Cardiac muscle cell (in vitro differentiated cells and primary cell): Measurements from ENCODE around the gene ATP13A5. TPM values are rescaled to one million over a fixed set of nuclear protein-coding genes. Genes with fewer than 3 reads are reported as not detected.
A peak's percentile ranks its signal among the peaks of the same experiment; 100 is the strongest.

Experiments used
- DNase-seq, 2 donors: peaks; one replicate each; pipeline versions ENCODE4 v3.0.0 to v3.0.0-alpha.2; 2010 to 2017; ENCODE audit warnings: low read depth in 1 of 2, low spot score in 1 of 2
- H3K27ac ChIP-seq: fragments of 200-600 bp; sonication (generic); 2 replicates; pipeline ENCODE4 v1.5.1; 2016
- H3K27me3 ChIP-seq: fragments of 200-600 bp; sonication (generic); 2 replicates; pipeline ENCODE4 v1.6.0; 2016; ENCODE audit warnings: control low read depth
- H3K36me3 ChIP-seq: fragments of 200-600 bp; sonication (generic); 2 replicates; pipeline ENCODE4 v1.5.1; 2016; ENCODE audit warnings: control low read depth
- H3K4me1 ChIP-seq: fragments of 200-600 bp; sonication (generic); 2 replicates; pipeline ENCODE4 v1.8.1; 2017; ENCODE audit warnings: low read depth, mild to moderate bottlenecking, mixed run types
- H3K4me3 ChIP-seq: fragments of 200-600 bp; sonication (generic); 2 replicates; pipeline ENCODE4 v1.5.1; 2016; ENCODE audit warnings: mild to moderate bottlenecking
- H3K9me3 ChIP-seq: fragments of 200-600 bp; sonication (generic); 2 replicates; pipeline ENCODE4 v1.5.1; 2017; ENCODE audit warnings: low read depth, mild to moderate bottlenecking, control low read depth
- polyA plus RNA-seq: library from polyadenylated mRNA; unstranded; fragments of >200 nt; fragmentation: Nextera tagmentation; extraction: Ambion mirVana; gene quantifications from 2 replicates; pipeline ENCODE4 v1.2.1, GENCODE V29; 2016
- total RNA-seq: library from RNA; depleted of rRNA; stranded (reverse); fragments of >200 nt; gene quantifications from 2 replicates; pipeline ENCODE4 v1.2.3, GENCODE V29; 2016
- TF ChIP-seq, protein P1 (sequence below): IDR thresholded peaks from 2 replicates; pipeline ENCODE4 v1.5.1; 2012; ENCODE audit warnings: low read depth, mild to moderate bottlenecking, low read length

Gene ATP13A5
- total and polyA plus RNA-seq, 2 experiments from 2014 or later, result 0.16 TPM; not detected in 1

DNA sequence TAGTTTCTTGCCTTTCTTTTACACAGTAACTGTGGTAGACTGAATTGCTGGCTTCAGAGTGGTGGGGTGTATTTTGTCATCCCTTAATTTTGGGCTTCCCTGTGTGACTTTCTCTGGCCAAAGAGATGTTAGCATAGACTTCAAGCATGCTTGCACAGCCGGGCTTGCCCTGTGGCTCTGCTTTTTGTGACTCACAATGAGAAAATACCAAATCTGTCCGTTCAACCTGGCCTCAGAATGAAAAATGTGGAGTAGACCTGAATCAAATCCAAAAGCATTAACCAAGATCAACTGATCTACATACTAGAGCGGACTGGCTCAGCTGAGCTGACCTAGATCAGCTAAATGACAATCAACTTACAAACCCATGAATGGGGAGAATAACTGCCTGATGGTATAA is 86.2 kb downstream of the ATP13A5 start:
- no peak overlapping the region for H3K4me3 ChIP-seq
- H3K4me1 ChIP-seq, result no peaks in the 10 kb centered on the region
- no peaks in the 10 kb centered on the region for H3K27me3 ChIP-seq
- TF ChIP-seq, protein P1, sequence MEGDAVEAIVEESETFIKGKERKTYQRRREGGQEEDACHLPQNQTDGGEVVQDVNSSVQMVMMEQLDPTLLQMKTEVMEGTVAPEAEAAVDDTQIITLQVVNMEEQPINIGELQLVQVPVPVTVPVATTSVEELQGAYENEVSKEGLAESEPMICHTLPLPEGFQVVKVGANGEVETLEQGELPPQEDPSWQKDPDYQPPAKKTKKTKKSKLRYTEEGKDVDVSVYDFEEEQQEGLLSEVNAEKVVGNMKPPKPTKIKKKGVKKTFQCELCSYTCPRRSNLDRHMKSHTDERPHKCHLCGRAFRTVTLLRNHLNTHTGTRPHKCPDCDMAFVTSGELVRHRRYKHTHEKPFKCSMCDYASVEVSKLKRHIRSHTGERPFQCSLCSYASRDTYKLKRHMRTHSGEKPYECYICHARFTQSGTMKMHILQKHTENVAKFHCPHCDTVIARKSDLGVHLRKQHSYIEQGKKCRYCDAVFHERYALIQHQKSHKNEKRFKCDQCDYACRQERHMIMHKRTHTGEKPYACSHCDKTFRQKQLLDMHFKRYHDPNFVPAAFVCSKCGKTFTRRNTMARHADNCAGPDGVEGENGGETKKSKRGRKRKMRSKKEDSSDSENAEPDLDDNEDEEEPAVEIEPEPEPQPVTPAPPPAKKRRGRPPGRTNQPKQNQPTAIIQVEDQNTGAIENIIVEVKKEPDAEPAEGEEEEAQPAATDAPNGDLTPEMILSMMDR, result no peak
- no peak for DNase-seq
- no peaks in the 10 kb centered on the region for H3K36me3 ChIP-seq
- H3K9me3 ChIP-seq, result no peaks in the 10 kb centered on the region
- H3K27ac ChIP-seq, result no peak overlapping the region

DNA sequence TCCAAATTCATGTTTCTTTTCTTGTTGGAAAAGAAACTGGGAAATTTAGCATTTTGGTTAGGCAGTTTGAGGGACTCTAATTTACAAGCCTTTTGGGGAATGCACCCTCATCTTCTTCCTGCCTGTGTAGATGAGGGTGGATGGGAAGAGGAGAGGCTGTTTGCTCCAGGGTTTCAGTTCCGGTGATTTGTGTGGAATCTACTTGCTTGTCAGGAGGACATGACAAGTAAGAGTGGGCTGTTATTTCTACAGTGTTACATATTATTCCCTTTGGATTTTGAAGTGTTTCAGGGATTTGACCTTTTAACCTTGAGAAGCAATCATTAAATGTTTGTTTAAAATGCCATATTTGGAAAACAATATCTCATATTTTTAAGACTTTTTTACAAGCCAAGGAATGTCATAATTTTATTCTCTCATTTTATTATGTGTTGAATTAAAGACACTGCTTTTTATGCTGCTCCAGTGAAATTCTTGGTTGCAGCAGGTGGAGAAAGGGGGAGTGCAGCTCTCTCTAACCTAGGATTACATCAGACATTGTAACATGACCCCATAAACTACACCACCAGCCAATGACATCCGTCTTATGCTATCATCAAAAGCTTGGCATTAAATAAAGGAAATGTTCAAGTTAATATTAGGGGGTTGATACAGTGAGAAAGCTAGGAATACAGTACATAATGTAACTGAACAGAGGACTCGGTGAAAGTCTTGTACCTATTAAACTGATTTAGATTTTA is 107.3 kb downstream of the ATP13A5 start:
- Histone ChIP-seq H3K27me3 (no peaks in the 10 kb centered on the region), H3K36me3 (no peaks in the 10 kb centered on the region), H3K9me3 (no peaks in the 10 kb centered on the region), H3K27ac (no peak overlapping the region), H3K4me3 (no peak overlapping the region), H3K4me1 (peaks cover 9% of the 10 kb centered on the region)
- peak in 1 of 2 donors; percentile 6 for DNase-seq
- TF ChIP-seq, protein P1, result no peak

DNA sequence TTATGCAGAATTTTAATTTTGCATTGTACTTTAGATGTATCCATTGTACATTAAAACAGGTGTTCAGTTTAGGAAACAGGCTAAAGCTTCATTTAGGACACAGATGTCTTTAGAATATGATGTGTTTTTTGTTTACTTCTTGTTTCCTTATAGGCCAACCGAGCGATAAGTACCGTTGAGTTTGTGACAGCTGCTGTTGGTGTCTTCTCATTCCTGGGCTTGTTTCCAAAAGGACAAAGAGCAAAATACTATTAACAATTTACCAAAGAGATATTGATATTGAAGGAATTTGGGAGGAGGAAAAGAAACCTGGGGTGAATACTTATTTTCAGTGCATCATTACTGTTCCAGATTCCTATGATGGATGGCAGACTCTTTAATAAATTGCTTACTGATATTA is 108.1 kb downstream of the ATP13A5 start:
- Histone ChIP-seq H3K27ac (no peak overlapping the region), H3K27me3 (no peaks in the 10 kb centered on the region), H3K36me3 (no peaks in the 10 kb centered on the region), H3K4me1 (peaks cover 9% of the 10 kb centered on the region), H3K4me3 (no peak overlapping the region), H3K9me3 (no peaks in the 10 kb centered on the region)
- no peak for DNase-seq
- TF ChIP-seq, protein P1, result no peak

DNA sequence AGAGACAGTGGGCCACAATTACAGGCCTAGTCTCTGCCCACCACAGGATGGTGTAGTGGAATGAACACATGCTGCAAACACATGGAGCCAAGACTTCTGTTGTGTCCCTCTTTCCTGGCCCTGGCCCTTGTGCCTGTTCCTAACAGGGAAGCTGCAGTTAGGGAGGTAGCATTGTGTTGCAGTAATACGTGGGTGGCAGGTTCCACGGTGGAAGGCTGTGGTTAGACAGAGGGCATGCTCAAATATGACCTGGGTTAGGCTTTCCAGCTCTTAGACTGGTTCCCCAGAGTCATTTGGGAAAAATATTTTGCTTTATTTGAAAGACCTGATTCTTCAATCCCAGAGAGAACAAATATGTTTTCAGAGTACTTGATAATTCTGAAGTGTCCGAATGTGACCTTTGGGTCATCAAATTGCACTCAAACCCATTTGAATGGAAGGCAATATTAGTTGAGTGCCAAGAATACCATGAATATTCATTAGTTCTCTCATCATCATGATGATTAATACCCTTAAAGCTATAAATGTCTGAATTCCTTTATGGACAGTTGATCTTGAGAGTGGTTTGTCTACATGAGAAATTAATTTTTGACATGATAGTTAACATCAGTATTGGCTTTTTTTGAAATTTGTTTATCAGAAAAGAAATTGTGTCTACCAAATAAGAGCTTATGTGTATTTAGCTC is 109.1 kb downstream of the ATP13A5 start:
- Histone ChIP-seq H3K27me3 (no peaks in the 10 kb centered on the region), H3K27ac (no peak overlapping the region), H3K4me1 (peaks cover 9% of the 10 kb centered on the region), H3K9me3 (no peaks in the 10 kb centered on the region), H3K36me3 (no peaks in the 10 kb centered on the region), H3K4me3 (no peak overlapping the region)
- no peak for DNase-seq
- TF ChIP-seq, protein P1, result no peak

DNA sequence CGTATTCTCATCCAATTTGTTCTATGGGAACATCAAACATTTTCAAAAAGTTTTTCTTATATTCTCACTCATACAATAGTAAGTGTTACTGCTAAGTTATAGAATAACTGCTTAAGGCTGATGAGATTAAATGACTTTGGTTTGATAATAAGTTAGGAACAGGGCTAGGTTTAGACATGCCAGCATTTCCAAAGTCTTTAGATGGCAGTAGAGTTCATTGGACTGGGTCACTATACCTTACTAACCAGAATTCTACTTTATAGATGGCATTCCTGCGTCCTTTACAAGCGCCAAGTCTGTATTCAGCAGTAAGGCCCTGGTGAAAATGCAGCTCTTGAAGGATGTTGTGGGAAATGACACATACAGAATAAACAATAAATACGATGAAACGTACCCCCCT is 115.8 kb downstream of the ATP13A5 start:
- DNase-seq, result peak in 1 of 2 donors; percentile 15
- Histone ChIP-seq H3K4me3 (no peak overlapping the region), H3K9me3 (no peaks in the 10 kb centered on the region), H3K27ac (no peak overlapping the region), H3K4me1 (no peaks in the 10 kb centered on the region), H3K36me3 (no peaks in the 10 kb centered on the region), H3K27me3 (no peaks in the 10 kb centered on the region)
- TF ChIP-seq, protein P1, result no peak
